Stimulated activated CD8-positive, alpha-beta memory T cell treated with anti-CD3 and anti-CD28 coated beads, Interleukin-7, amount 100 ng/mL, for 4 hours (primary cell): Measurements from ENCODE around the gene ATP5F1C.

Experiments
- DNase-seq, 2 donors: peaks; one replicate each; pipeline ENCODE4 v3.0.0-alpha.2; 2020; ENCODE audit warnings: low read depth in 2 of 2

Gene ATP5F1C

GRCh38 chr10:7853226-7853842 lies 65.4 kb downstream of the ATP5F1C start:
- DNase-seq, result no peak

- DNase-seq, result no peak
Observed at GRCh38 chr10:7853890-7854289, 65.9 kb downstream of the ATP5F1C start.

- no peak for DNase-seq
Observed at GRCh38 chr10:7855205-7855604, 67.2 kb downstream of the ATP5F1C start.

GRCh38 chr10:7856678-7857077 lies 68.7 kb downstream of the ATP5F1C start:
- DNase-seq, result no peak

GRCh38 chr10:7857262-7857661 lies 69.3 kb downstream of the ATP5F1C start:
- no peak for DNase-seq
